ENCODE data around the gene KCNH4.
A peak's percentile ranks its signal among the peaks of the same experiment; 100 is the strongest.

Gene KCNH4

GRCh38 chr17:42116705-42117396 is 64.1 kb downstream of the KCNH4 start:
- DNase-seq, result peak; percentile 88

- no peak for DNase-seq
These were observed 66.8 kb downstream of the KCNH4 start for GRCh38 chr17:42114118-42114517.

GRCh38 chr17:42113293-42114069 is 67.5 kb downstream of the KCNH4 start:
- no peak for DNase-seq

GRCh38 chr17:42112552-42113176 is 68.3 kb downstream of the KCNH4 start, which contains the start of gene DHX58:
Gene DHX58, minus strand, starts transcription at chr17:42112714. Its CDS starts 822 bp downstream, at chr17:42111892.
- peak; percentile 85 for DNase-seq

- no peak for DNase-seq
These were observed 68.9 kb downstream of the KCNH4 start for GRCh38 chr17:42111871-42112551.

- DNase-seq, result no peak
These were observed 69.7 kb downstream of the KCNH4 start for GRCh38 chr17:42111265-42111636.

GRCh38 chr17:42110301-42111264 is 70.4 kb downstream of the KCNH4 start:
- no peak for DNase-seq

- DNase-seq, result no peak
These were observed 71.9 kb downstream of the KCNH4 start for GRCh38 chr17:42109086-42109485.

- DNase-seq, result peak; percentile 78
These were observed 73.1 kb downstream of the KCNH4 start for GRCh38 chr17:42107597-42108576.

- no peak for DNase-seq
These were observed 73.8 kb downstream of the KCNH4 start for GRCh38 chr17:42107124-42107523.
